ENCODE data around the gene TSPAN10. TPM values are rescaled to one million over a fixed set of nuclear protein-coding genes. Genes with fewer than 3 reads are reported as not detected.

TSPAN10 gene
- total and polyA plus RNA-seq, 2 of the 13 experiments (the other 11 are each of a cell fraction or from before 2014, with no cell fraction given) = 0.54 to 0.75 TPM

DNA sequence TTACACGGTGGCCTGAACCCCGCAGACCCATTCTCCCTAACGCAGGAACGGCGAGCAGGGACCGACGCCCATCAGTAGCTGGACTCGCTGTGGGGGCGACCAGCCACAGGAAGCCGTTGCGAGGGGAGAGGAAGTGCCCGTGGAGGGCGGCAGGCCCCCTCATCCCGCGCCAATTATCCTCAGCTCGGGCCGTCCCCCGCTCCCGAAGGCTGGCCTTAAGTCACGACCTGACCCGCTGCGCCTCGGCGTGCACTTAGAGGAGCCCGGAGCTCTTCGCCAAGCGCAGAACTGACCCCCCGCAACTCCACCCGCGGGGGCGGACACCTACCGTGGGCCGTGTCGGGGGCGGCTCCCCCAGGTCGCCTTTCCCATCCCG, 46.2 kb downstream of the TSPAN10 start (continued):
- TF ChIP-seq EEA1 (CRISPR knock-in tag; IDR thresholded peaks at IDR 0.05; ENCODE audit: borderline replicate concordance) = no peak
- TF ChIP-seq ZNF225 (CRISPR knock-in tag; IDR thresholded peaks at IDR 0.05) = peak; percentile 49; the same call in 1 of the 2 replicates
- TF ChIP-seq, protein P1, sequence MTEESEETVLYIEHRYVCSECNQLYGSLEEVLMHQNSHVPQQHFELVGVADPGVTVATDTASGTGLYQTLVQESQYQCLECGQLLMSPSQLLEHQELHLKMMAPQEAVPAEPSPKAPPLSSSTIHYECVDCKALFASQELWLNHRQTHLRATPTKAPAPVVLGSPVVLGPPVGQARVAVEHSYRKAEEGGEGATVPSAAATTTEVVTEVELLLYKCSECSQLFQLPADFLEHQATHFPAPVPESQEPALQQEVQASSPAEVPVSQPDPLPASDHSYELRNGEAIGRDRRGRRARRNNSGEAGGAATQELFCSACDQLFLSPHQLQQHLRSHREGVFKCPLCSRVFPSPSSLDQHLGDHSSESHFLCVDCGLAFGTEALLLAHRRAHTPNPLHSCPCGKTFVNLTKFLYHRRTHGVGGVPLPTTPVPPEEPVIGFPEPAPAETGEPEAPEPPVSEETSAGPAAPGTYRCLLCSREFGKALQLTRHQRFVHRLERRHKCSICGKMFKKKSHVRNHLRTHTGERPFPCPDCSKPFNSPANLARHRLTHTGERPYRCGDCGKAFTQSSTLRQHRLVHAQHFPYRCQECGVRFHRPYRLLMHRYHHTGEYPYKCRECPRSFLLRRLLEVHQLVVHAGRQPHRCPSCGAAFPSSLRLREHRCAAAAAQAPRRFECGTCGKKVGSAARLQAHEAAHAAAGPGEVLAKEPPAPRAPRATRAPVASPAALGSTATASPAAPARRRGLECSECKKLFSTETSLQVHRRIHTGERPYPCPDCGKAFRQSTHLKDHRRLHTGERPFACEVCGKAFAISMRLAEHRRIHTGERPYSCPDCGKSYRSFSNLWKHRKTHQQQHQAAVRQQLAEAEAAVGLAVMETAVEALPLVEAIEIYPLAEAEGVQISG (CRISPR knock-in tag; IDR thresholded peaks at IDR 0.05) = no peak
- TF ChIP-seq, protein P2, sequence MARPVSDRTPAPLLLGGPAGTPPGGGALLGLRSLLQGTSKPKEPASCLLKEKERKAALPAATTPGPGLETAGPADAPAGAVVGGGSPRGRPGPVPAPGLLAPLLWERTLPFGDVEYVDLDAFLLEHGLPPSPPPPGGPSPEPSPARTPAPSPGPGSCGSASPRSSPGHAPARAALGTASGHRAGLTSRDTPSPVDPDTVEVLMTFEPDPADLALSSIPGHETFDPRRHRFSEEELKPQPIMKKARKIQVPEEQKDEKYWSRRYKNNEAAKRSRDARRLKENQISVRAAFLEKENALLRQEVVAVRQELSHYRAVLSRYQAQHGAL (CRISPR knock-in tag; IDR thresholded peaks at IDR 0.05; ENCODE audit: not compliant biosample characterization) = no peak
- 0 out of 2 replicates have a peak, but pooled peaks have one; percentile 43 for TF ChIP-seq ZNF737 (CRISPR knock-in tag; IDR thresholded peaks at IDR 0.05; ENCODE audit: borderline replicate concordance)
- no peak for TF ChIP-seq MLLT10 (CRISPR knock-in tag; IDR thresholded peaks at IDR 0.05)
- TF ChIP-seq ZNF383 (CRISPR knock-in tag; IDR thresholded peaks at IDR 0.05; ENCODE audit: borderline replicate concordance) = no peak
- TF ChIP-seq SKI (IDR thresholded peaks at IDR 0.05; ENCODE audit: partially characterized antibody) = no peak
- TF ChIP-seq, protein P3, sequence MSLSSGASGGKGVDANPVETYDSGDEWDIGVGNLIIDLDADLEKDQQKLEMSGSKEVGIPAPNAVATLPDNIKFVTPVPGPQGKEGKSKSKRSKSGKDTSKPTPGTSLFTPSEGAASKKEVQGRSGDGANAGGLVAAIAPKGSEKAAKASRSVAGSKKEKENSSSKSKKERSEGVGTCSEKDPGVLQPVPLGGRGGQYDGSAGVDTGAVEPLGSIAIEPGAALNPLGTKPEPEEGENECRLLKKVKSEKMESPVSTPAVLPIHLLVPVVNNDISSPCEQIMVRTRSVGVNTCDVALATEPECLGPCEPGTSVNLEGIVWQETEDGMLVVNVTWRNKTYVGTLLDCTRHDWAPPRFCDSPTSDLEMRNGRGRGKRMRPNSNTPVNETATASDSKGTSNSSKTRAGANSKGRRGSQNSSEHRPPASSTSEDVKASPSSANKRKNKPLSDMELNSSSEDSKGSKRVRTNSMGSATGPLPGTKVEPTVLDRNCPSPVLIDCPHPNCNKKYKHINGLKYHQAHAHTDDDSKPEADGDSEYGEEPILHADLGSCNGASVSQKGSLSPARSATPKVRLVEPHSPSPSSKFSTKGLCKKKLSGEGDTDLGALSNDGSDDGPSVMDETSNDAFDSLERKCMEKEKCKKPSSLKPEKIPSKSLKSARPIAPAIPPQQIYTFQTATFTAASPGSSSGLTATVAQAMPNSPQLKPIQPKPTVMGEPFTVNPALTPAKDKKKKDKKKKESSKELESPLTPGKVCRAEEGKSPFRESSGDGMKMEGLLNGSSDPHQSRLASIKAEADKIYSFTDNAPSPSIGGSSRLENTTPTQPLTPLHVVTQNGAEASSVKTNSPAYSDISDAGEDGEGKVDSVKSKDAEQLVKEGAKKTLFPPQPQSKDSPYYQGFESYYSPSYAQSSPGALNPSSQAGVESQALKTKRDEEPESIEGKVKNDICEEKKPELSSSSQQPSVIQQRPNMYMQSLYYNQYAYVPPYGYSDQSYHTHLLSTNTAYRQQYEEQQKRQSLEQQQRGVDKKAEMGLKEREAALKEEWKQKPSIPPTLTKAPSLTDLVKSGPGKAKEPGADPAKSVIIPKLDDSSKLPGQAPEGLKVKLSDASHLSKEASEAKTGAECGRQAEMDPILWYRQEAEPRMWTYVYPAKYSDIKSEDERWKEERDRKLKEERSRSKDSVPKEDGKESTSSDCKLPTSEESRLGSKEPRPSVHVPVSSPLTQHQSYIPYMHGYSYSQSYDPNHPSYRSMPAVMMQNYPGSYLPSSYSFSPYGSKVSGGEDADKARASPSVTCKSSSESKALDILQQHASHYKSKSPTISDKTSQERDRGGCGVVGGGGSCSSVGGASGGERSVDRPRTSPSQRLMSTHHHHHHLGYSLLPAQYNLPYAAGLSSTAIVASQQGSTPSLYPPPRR (CRISPR knock-in tag; IDR thresholded peaks at IDR 0.05; ENCODE audit: borderline replicate concordance) = peak; percentile 17; the same call in 1 of the 2 replicates
- TF ChIP-seq XRCC5 (optimal IDR thresholded peaks at IDR 0.05; ENCODE audit: low read length) = no peak
- no peak for TF ChIP-seq STAT5B (CRISPR knock-in tag; IDR thresholded peaks at IDR 0.05)
- TF ChIP-seq HNRNPLL (IDR thresholded peaks at IDR 0.05; ENCODE audit: low read depth, low read length, poor library complexity, severe bottlenecking) = no peak
- TF ChIP-seq SRSF9 (IDR thresholded peaks at IDR 0.05; ENCODE audit: borderline replicate concordance, insufficient read depth, low read depth, low read length, poor library complexity, severe bottlenecking) = no peak
- no peak for TF ChIP-seq MAFK (conservative IDR thresholded peaks at IDR 0.05 in 1 of 2, IDR thresholded peaks at IDR 0.05 in 1 of 2; ENCODE audit: low read length in 2 of 2)

All from HepG2 (cell line).